AG09309 (cell line): ENCODE data around the gene CEP135.

ENCODE experiments used
- DNase-seq: peaks from one replicate; pipeline ENCODE4 v3.0.0-alpha.2; 2010; ENCODE audit warnings: low read depth
- H3K4me3 ChIP-seq: 2 replicates; pipeline ENCODE4 v1.5.1; 2011; ENCODE audit warnings: mild to moderate bottlenecking, low read depth, low read length, moderate library complexity; ENCODE audit not compliant: control insufficient read depth
- CTCF ChIP-seq: IDR thresholded peaks from 2 replicates; pipeline ENCODE4 v1.5.1; 2011; ENCODE audit warnings: mild to moderate bottlenecking, low read depth, low read length, inconsistent platforms; ENCODE audit not compliant: insufficient read depth, control insufficient read depth; ENCODE audit errors: missing control alignments

The CEP135 gene

DNA sequence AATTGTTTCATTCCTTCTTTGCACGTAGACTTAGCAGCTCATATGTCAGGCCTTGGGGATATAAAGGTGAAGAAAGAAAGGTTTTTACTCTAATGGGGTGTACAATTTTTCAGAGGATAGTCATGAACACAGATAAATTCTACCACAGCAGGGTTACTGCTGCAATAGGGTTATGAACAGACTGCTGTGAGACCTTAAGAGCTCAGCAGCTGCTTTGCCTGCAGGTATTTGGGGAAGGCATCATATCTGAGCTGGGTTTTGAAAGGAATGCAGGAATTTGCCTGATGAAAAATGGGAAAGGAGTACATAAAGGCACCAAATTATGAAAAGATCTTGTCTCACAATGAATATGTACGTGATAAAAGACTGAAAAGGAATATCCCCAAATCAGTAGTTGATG lies 128.9 kb downstream of the CEP135 start:
- DNase-seq: no peak

DNA sequence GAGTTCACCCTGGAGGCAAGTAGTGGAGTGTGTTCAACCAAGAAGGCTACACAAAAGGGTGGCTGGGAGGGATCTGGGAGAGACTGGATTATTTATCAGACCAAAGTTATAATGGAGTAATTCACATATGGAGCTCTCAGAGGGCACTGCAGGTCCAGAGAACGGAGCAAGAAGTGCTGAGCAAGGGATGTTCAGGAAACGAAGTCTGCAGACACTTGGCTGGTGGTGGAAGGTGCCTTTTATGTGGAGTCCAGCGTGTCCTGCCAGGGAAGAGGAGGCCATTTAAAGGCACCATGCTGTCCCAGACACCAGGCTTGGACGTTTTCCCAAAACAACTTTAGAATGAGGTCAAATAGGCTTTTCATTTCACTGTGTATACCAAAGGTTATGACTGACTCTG lies 130.1 kb downstream of the CEP135 start:
- H3K4me3 ChIP-seq: no peak overlapping the region
- no peak for DNase-seq
- no peak for TF ChIP-seq CTCF

More for the DNA sequence above, 128.9 kb downstream of the CEP135 start:
- TF ChIP-seq CTCF: no peak
- H3K4me3 ChIP-seq: no peak overlapping the region

GRCh38 chr4:56080384-56080783 lies 131.6 kb downstream of the CEP135 start:
- no peak overlapping the region for H3K4me3 ChIP-seq
- DNase-seq: no peak
- TF ChIP-seq CTCF: no peak

GRCh38 chr4:56082829-56083228 lies 134.1 kb downstream of the CEP135 start:
- DNase-seq: no peak
- H3K4me3 ChIP-seq: no peak overlapping the region
- TF ChIP-seq CTCF: no peak
